ENCODE data around the gene CAPN5.

Gene CAPN5

GRCh38 chr11:77130763-77131513 is 64.2 kb downstream of the CAPN5 start:
- no peak for DNase-seq (ENCODE audit: low read depth, low spot score)

DNA sequence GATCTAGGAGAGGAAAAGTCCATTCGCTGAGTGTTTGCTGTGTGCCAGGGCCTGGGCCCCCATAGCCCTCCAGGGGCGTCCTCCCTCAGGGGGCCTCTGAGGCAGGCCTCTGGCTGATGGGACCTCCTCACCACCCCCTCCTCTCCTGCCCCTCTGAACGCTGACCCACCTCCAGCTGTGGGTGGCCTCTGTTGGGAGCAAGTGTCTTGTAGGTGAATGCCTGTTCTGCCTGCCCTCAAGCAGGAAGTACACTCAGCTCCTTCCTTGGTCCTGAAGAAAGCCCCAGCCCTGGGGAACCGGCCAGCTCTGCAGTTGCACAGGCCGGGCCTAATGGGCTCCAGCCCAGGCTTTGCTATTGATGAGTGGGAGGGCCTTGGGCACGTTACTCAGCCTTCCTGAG is 64.8 kb downstream of the CAPN5 start:
- no peak for DNase-seq (ENCODE audit: low read depth, low spot score)

DNA sequence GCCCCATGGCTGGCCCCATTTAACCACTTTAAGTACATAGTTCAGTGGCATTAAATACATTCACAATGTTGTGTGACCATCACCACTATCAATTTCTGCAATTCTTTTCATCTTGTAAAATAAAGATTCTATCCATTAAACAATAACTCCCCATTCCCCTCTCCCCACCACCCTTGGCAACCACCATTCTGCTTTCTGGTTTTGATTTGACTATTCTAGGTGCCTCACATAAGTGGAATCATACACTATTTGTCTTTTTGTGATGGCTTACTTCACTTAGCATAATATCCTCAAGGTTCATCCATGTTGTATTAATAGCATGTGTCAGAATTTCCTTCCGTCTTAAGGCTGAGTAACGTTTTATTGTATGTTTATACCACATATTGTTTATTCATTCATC is 68.3 kb downstream of the CAPN5 start:
- DNase-seq (ENCODE audit: low read depth, low spot score), result no peak

DNA sequence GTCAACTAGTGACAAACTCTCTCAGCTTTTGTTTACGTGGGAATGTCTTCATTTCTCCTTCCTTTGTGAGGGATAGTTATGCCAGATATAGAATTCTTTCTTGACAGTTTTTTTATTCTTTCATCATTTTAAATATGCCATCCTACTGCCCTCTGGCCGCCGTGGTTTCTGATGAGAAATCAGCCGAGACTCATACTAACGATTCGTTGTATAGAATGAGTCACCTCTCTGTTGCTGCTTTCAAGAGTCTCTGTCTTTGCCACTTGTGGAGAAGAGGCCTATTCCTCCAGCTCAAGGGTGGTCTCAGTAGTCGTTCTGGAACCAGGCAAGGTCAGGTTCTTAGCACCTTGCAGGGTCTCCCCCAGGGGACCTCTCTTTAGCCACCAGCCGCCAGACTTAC is 69.3 kb downstream of the CAPN5 start:
- DNase-seq (ENCODE audit: low read depth, low spot score), result no peak

DNA sequence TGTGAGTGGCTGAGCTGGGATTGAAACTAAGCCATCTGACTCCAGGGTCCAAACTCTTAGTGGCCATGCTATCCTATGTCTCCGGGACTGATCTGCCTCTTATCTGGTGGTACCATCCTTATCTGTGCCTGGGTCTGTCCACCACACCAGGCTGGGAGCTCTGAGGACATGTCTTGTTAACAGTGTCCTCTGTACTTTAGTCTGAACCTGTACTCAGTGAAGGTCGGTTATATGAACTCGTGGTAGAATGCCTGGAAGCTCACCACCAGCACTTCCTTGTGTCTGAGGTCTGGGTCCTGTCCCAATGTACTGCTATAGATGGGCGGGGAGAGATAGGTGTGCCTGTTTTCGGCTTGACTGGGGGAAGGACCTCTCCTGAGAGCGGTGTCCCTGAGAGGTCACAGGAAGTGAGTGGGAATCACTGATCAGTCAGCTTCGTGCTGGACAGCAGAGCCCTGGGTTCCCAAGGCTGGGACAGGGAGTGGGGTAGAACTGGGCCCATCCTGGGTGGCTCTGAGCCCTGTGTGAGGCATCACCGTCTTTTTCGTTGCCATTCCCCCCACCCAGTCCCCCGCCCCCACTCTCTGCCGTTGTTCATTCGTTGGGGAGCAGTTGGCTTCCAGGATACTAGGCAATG is 70.1 kb downstream of the CAPN5 start:
- DNase-seq (ENCODE audit: low read depth, low spot score), result no peak

- DNase-seq (ENCODE audit: low read depth, low spot score), result no peak
These were observed 70.7 kb downstream of the CAPN5 start for GRCh38 chr11:77137421-77137820.

GRCh38 chr11:77138106-77138649 is 71.4 kb downstream of the CAPN5 start:
- no peak for DNase-seq (ENCODE audit: low read depth, low spot score)

DNA sequence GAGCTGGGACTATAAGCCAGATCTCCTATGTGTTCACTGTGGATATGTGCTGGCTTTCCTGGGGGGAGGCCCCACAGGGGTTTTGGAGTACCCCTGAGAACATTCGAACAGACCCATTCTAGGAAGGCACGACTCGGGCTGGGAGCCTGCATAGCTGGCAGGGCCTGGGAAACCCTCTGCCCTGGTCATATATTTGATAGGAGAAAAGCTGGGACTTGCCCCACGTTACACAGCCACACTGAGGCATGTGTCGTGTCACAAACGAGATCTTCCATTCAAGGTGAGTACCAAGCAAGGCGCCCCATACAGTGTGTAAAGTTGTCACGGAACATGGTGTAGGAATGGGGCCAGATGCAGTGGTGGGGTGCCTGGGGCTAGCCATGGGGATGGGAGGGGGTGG is 72.4 kb downstream of the CAPN5 start:
- no peak for DNase-seq (ENCODE audit: low read depth, low spot score)

DNA sequence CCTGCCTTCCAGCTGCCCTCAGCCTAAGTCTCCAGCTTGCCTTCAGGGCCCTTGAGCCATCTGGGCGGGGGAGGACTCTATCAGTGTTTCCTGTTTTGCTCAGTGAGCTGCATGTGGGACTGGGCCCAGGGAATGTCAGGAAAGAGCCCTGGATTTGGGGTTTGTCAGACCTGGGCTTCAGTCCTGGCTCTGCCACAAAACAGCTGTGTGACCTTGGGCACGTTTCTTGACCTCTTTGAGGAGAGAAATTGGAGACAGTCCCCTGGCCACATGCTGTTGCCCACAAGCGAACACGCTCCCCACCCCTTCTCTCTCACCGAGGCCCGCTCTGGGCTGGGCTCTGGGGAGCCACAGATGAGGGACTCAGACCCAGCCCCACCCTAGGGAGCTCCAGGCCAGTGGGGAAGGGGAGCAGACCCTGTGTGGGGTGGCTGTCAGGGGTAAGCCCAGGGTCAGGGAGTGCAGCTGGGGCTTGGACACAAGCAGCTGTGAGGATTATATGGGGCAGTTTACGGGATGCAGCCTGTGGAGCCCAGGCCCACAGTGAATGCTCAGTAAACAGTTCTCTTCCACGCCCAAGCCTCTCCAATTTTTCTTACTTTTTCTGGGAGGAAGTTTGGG is 73.6 kb downstream of the CAPN5 start:
- no peak for DNase-seq (ENCODE audit: low read depth, low spot score)

GRCh38 chr11:77141034-77141433 is 74.3 kb downstream of the CAPN5 start:
- DNase-seq (ENCODE audit: low read depth, low spot score), result no peak

GRCh38 chr11:77141475-77141874 is 74.7 kb downstream of the CAPN5 start:
- DNase-seq (ENCODE audit: low read depth, low spot score), result no peak

GRCh38 chr11:77142091-77142975 is 75.6 kb downstream of the CAPN5 start:
- no peak for DNase-seq (ENCODE audit: low read depth, low spot score)

DNA sequence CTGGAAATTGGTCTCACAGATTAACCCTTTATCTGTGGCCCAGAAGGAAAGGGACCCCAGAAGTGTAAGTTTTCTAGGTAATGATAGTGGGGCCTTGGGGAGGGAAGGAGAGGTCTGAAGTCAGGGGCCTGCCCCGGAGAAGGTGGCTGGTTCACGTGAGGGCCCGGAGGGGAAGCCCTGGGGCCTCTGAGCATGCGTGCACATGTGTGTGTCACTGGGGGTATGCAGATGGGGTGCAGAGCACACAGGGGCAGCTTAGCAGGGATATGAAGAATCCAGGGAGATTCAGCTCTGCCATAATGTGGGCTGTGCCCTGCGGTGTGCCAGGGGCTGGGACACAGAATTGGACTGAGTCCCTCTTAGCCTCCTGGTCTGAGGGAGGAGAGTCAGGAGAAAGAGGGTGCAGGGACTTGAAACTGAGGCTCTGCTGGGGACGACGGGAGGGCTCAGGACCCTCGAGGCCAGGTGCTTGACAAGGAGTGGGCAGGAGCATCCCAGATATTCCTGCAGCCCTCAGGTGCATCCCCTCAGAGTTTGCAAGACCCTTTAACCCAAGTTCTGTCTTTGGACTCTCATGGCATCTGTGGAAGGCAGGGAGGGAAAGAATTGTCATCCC is 76.7 kb downstream of the CAPN5 start:
- DNase-seq (ENCODE audit: low read depth, low spot score), result no peak

DNA sequence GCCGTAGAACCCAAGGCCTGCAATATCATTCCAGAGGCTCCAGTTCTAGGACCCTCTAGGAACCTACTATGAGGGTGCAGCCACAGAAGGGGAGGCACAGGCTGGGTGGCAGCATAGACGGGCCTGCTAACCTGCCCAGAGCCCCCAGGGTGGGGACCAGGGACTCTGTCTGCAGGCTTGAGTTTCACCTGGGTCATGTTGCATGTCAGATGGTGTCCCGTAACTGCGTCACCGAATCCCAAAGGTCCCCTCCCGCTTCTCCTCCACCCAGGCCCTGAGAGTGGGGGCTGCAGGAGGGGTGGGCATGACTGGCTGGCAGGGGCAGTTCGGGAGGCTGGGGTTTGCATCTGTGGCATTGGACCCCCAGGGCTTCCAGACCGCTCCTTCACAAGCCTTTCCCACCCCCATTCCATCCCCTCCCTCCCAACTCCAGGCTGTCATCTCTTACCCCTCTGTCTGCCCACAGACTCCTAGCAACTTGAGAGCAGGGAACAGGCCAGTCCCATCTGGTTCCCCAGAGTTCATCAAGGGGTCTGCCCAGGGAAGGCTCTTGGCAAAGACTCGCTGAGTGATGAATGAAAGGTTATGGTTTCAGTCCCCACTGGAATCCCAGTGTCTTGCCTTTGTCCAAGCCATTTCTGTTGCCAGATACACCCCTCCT is 77.6 kb downstream of the CAPN5 start:
- no peak for DNase-seq (ENCODE audit: low read depth, low spot score)

DNA sequence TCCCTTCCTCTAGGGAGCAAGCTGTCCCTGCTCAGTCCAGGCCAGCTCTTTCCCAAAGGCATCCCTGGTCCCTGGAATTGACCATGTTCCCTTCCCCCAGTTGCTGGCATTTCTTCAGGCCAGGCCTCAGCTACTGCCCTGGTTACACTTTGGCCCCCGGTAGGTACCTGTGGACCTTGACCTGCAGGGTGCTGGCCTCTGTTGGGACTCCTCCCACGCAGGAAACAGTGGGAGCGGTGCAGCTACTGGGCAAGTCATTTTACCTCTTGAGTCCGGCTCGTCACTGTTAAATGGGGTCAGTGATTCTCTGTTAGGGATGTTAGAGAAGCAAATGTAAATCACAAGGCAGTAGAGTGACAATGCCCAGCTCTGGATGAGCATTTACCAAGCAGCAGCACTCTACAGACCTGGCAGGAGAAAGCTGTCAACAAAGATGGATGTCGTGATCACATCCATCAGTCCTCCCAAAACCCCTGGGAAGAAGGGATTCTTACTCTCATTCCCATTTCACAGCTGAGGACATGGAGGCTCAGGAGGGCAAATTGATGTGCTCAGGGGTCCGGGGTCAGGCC is 78.2 kb downstream of the CAPN5 start:
- DNase-seq (ENCODE audit: low read depth, low spot score), result no peak

- DNase-seq (ENCODE audit: low read depth, low spot score), result no peak
These were observed 79.7 kb downstream of the CAPN5 start for GRCh38 chr11:77146261-77147035.

GRCh38 chr11:77147036-77147315 is 80.2 kb downstream of the CAPN5 start:
- DNase-seq (ENCODE audit: low read depth, low spot score), result no peak

- peak; percentile 11 for DNase-seq (ENCODE audit: low read depth, low spot score)
These were observed 81.0 kb downstream of the CAPN5 start for GRCh38 chr11:77147668-77148321.

DNA sequence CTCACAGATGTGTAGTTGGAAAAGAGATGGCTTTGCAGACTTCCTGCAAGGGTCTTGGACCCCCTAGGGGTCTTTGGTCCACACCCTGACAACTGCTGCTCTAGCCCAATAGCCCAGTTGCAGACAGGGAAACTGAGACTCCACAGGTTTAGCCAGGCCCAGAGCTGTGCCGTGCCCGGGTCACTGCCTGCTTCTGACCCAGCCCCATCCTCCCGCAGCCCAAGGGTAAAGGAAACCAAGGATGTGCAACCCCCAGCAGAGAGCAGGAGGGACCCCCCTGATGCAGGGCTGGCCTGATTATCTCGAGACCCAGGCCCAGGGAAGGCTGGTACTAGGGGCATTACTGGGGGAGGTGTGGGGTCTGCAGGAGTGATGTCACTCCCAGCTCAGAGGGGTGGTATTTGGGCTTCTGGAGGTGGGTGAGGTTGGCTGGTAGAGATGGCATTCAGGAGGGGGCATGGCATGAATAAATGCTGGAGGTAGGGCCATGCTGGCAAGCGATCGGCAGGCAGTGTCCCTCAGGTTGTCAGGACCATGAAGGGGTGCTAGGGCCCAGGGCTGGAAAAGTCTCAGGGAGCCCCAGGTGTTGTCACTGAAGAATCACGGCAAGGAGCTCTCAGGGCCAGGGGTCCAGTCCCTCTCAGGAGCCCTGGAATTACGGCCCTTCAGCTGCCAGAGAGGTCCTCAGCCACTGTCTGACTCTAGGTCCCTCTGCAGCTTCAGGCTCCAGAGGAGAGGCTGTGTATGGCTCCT is 82.4 kb downstream of the CAPN5 start:
- no peak for DNase-seq (ENCODE audit: low read depth, low spot score)

Data from activated naive CD8-positive, alpha-beta T cell treated with anti-CD3 and anti-CD28 coated beads, Interleukin-2, amount 50 U/mL, for 16 hours (primary cell).